ENCODE results near the gene PTPRM. TPM values are rescaled to one million over a fixed set of nuclear protein-coding genes. Genes with fewer than 3 reads are reported as not detected.

Gene PTPRM
- total and polyA plus RNA-seq, 2 experiments from 2014 or later = 1.6 to 5.3 TPM

DNA sequence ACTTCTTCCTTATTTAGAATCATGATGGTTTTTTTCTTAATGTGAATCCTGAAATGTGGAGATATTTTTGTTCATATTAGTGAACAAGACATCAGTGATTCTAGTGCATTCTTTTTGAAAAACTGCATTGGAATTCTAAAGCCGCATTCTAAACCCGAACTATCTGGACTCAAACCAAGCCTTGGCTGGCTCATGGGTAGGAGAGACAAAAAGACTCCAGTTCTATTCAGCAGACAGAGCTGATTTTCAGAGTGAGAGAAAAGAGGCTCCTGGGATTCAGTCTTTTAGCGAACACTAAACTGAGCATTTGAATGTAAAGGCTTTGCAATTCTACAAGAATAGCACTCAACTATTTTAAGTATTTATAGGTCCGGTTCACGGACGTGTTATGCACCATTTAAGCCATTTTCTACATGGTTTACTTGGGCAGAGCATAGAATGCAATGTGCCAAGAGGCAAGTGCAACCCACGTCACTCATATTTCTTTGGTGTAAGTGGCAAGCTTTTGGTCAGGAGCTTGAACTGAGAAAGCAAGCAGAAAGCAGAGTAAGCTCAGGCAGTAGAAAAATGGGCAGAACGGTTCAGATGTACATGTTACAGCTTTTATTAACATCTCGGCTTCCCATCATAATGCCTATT is 814.8 kb downstream of the PTPRM start:
- ATAC-seq (no peak), DNase-seq (ENCODE audit: low spot score) (no peak)
- Histone ChIP-seq H3F3A (replicated peaks; ENCODE audit: low read depth) (no peaks in the 10 kb centered on the region), H4K20me1 (replicated peaks; ENCODE audit: insufficient read depth) (no peaks in the 10 kb centered on the region), H3K9me2 (ENCODE audit: insufficient read depth) (no peaks in the 10 kb centered on the region), H3K27me3 (ENCODE audit: insufficient read depth) (no peaks in the 10 kb centered on the region), H3K4me2 (no peak overlapping the region), H3K36me3 (ENCODE audit: insufficient read depth) (no peaks in the 10 kb centered on the region), H3K27ac (ENCODE audit: low read depth) (no peak overlapping the region), H3K4me3 (no peak overlapping the region), H3K4me1 (ENCODE audit: insufficient read depth) (no peaks in the 10 kb centered on the region; the same call in 1 of the 2 replicates), H3K79me2 (replicated peaks; ENCODE audit: insufficient read depth) (no peaks in the 10 kb centered on the region), H2AFZ (no peak overlapping the region)
- H3K4me1 Mint-ChIP-seq = peaks cover 15% of the 10 kb centered on the region
- H3K4me3 Mint-ChIP-seq = no peak overlapping the region
- peaks cover 1% of the 10 kb centered on the region for H3K27me3 Mint-ChIP-seq (ENCODE audit: insufficient read depth, low read depth, poor library complexity)
- no peaks in the 10 kb centered on the region for H3K9me3 Mint-ChIP-seq
- TF ChIP-seq EZH2 (IDR thresholded peaks at IDR 0.05; ENCODE audit: low read depth, unreplicated experiment) = no peak
- TF ChIP-seq ZNF331 (CRISPR knock-in tag; IDR thresholded peaks at IDR 0.05; ENCODE audit: low read depth) = no peak
- no peak for TF ChIP-seq JUNB (IDR thresholded peaks at IDR 0.05; ENCODE audit: unreplicated experiment)
- no peak overlapping the region for H3K27ac Mint-ChIP-seq
- no peaks in the 10 kb centered on the region for H3K36me3 Mint-ChIP-seq (ENCODE audit: low read depth)

DNA sequence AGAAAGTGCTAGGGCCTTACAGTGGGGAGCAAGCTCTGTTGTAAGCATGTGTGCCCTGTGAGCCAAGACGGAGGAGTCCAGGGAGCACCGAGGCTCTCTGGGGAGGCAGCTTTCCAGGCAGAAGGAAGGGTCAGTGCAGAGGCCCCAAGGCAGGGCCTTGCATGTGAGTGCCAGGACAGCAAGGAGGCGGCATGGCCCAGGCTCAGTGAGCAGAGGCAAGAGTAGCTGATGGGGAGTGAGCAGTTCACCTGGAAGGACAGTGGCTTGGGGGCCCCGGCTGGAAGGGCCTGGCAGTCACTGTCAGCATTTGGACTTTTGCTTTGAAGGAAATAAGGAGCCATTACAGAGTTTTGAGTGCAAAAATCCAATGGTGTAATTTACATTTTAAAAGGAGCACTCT is 818.3 kb downstream of the PTPRM start:
- H3K27ac ChIP-seq (ENCODE audit: low read depth) = no peak overlapping the region
- peaks cover 4% of the 10 kb centered on the region for H3K36me3 Mint-ChIP-seq (ENCODE audit: low read depth)
- no peak for DNase-seq (ENCODE audit: low spot score)
- no peaks in the 10 kb centered on the region for H4K20me1 ChIP-seq (replicated peaks; ENCODE audit: insufficient read depth)
- H3K4me1 Mint-ChIP-seq = peaks cover 23% of the 10 kb centered on the region
- H3K27me3 ChIP-seq (ENCODE audit: insufficient read depth) = no peaks in the 10 kb centered on the region
- H3K9me2 ChIP-seq (ENCODE audit: insufficient read depth) = no peaks in the 10 kb centered on the region
- ATAC-seq = no peak
- H3K27me3 Mint-ChIP-seq (ENCODE audit: insufficient read depth, low read depth, poor library complexity) = peaks cover 1% of the 10 kb centered on the region
- no peaks in the 10 kb centered on the region for H3F3A ChIP-seq (replicated peaks; ENCODE audit: low read depth)
- H3K4me3 ChIP-seq = no peak overlapping the region
- H3K27ac Mint-ChIP-seq = no peak overlapping the region
- no peak overlapping the region for H3K4me2 ChIP-seq
- no peaks in the 10 kb centered on the region for H3K79me2 ChIP-seq (replicated peaks; ENCODE audit: insufficient read depth)
- H3K36me3 ChIP-seq (ENCODE audit: insufficient read depth) = no peaks in the 10 kb centered on the region
- H3K4me3 Mint-ChIP-seq = no peak overlapping the region
- H3K4me1 ChIP-seq (ENCODE audit: insufficient read depth) = no peaks in the 10 kb centered on the region; the same call in 1 of the 2 replicates
- H2AFZ ChIP-seq = no peak overlapping the region
- H3K9me3 Mint-ChIP-seq = 0 out of 3 replicates have a peak, but pooled peaks cover 3% of the 10 kb centered on the region
- TF ChIP-seq POLR2AphosphoS5 (IDR thresholded peaks at IDR 0.05; ENCODE audit: low read depth) (no peak), REST (IDR thresholded peaks at IDR 0.05; ENCODE audit: unreplicated experiment) (no peak), CREB1 (CRISPR knock-in tag; IDR thresholded peaks at IDR 0.05; ENCODE audit: low read depth) (no peak), JUNB (IDR thresholded peaks at IDR 0.05; ENCODE audit: unreplicated experiment) (no peak), ZNF331 (CRISPR knock-in tag; IDR thresholded peaks at IDR 0.05; ENCODE audit: low read depth) (no peak), ETS1 (IDR thresholded peaks at IDR 0.05) (no peak), EZH2phosphoT487 (IDR thresholded peaks at IDR 0.05; ENCODE audit: unreplicated experiment) (no peak), EZH2 (IDR thresholded peaks at IDR 0.05; ENCODE audit: low read depth, unreplicated experiment) (no peak), CTCF (conservative IDR thresholded peaks at IDR 0.05; ENCODE audit: low read depth in 2 of 2) (no peak), STAT1 (IDR thresholded peaks at IDR 0.05; ENCODE audit: unreplicated experiment) (no peak), NANOG (IDR thresholded peaks at IDR 0.05; ENCODE audit: borderline replicate concordance) (no peak)
